Right cardiac atrium (tissue), 5 donors: ENCODE data around the gene FAM131B. TPM values are rescaled to one million over a fixed set of nuclear protein-coding genes. Genes with fewer than 3 reads are reported as not detected.

Experiments used
- ATAC-seq, 2 donors: fragments of 200-7000 bp; cut with Tn5 transposase; one replicate each; pipeline versions ENCODE4 v1.8.0 to v1.9.1; 2020; ENCODE audit warnings: moderate library complexity in 2 of 2, mild to moderate bottlenecking in 1 of 2
- DNase-seq, 3 donors: peaks; one replicate each; pipeline ENCODE4 v3.0.0-alpha.2; 2020
- H3K27ac ChIP-seq: one replicate; pipeline ENCODE4 v1.5.1; 2013; ENCODE audit warnings: mild to moderate bottlenecking, low read length, control low read depth, moderate library complexity
- H3K27me3 ChIP-seq: one replicate; pipeline ENCODE4 v1.6.1; 2013; ENCODE audit not compliant: control insufficient read depth, insufficient read depth
- H3K4me1 ChIP-seq: one replicate; pipeline ENCODE4 v1.6.1; 2013; ENCODE audit warnings: low read length; ENCODE audit not compliant: control insufficient read depth, insufficient read depth
- H3K4me3 ChIP-seq: one replicate; pipeline ENCODE4 v1.5.1; 2013; ENCODE audit warnings: low read length, control low read depth
- H3K9me3 ChIP-seq: one replicate; pipeline ENCODE4 v1.6.1; 2013; ENCODE audit warnings: low read length; ENCODE audit not compliant: control insufficient read depth
- WGBS: extraction: QIAGEN DNeasy Blood & Tissue Kit; methylation state at CpG from one replicate; pipeline ENCODE4 v1.1.7; 2013; 5-methylcytosine and 5-hydroxymethylcytosine counted together
- intact Hi-C, 4 donors: fragments of 100-400 bp; cut with DNase I; formaldehyde crosslinking; loops; one replicate each; pipeline versions ENCODE4 v1.11.0 to v1.14.0; 2022 to 2023
- polyA plus RNA-seq: library from polyadenylated mRNA; stranded (reverse); fragments of 200-250 nt; gene quantifications from one replicate; pipeline ENCODE4 v1.2.3, GENCODE V29; 2013
- total RNA-seq, 4 donors: library from RNA; stranded (reverse); fragmentation: NEBNext Ultra II Directional; extraction: Animal tissue kit (Norgen Biotek cat#: 25700); gene quantifications; one replicate each; pipeline ENCODE4 v1.2.1, GENCODE V29; 2021
- donor health status: healthy with polysubstance abuse.
- donor health status: DM: no; HTN: yes; CAD: no.
- donor health status: DM: no; HTN: no; CAD: no.
- donor health status: DM: no; HTN: yes; CAD: no; lungs with severe emphysema.
- donor health status: DM: yes; HTN: yes; CAD: no.

Gene FAM131B
- total and polyA plus RNA-seq, 5 donors, result 0.21 to 0.51 (median 0.36) TPM

DNA sequence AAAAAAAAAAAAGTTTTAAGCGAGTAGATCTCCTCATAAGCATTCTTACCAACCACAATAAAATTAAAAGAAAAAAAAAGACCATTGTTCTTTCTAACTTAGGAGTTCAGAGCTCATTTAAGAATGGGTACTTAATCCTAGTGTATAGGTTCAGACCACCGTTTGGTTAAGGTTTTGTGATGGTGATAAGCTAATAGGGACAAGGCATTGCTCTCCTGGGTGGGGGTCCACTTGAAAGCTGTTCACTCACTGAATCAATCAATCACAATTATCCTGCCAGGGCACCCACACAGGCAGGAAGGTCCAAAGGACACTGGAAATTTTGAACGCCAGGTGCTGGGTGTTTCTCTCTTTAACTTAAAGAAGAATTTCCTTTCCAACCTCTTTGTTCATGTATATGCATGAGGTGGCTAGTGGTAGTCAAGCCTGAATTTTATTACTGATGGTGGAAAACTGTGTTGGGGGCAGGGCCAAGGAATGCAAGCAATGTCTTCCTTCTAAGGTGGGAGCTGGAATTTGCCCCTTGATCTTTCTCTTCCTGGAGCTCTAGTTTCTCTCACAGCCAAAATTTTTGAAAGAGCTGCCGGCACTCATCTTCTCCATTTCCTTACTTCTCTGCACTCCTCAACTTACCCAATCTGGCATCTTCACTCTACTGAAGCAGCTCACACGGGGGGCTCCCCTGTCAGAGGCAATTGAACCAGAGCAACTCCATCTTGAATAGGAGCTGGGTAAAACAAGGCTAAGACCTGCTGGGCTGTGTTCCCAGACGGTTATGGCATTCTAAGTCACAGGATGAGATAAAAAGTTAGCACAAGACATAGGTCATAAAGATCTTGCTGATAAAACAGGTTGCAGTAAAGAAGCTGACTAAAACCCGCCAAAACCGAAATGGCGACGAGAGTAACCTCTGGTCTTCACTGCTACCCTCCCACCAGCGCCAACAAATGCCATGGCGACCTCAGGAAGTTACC, 7.5 kb upstream of the FAM131B start:
- no peak for DNase-seq
- Histone ChIP-seq H3K4me1 (no peaks in the 10 kb centered on the region), H3K27me3 (no peaks in the 10 kb centered on the region), H3K9me3 (no peaks in the 10 kb centered on the region), H3K4me3 (no peak overlapping the region), H3K27ac (no peak overlapping the region)
- ATAC-seq, result no peak
- 85% methylated on average over 12 of the region's 12 CpGs for WGBS
- intact Hi-C loops, result no loop called here

DNA sequence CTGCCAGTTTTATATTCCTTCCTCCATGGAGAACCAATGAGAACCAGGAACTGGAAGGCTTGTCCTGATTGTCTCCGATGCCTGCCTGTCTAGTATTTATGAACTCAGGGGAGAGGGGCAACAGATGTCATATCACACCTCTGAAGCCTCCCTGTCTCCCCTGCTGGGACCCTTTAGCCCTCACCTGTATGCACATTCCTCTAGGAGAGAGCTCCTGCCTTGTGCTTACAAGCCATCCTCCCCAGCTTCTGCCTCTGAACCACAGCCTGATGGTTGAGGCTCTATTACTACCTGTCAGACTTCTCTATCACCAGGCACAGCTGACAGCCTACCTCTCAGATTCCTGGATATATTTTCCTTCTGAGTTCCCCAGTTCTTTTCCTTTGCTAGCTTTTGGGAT, 5.9 kb upstream of the FAM131B start:
- intact Hi-C loops, result no loop called here
- Histone ChIP-seq H3K27me3 (no peaks in the 10 kb centered on the region), H3K9me3 (no peaks in the 10 kb centered on the region), H3K4me3 (no peak overlapping the region), H3K27ac (no peak overlapping the region), H3K4me1 (no peaks in the 10 kb centered on the region)
- ATAC-seq (no peak), DNase-seq (no peak)
- WGBS, result 100% methylated on average over 1 of the region's 1 CpG

DNA sequence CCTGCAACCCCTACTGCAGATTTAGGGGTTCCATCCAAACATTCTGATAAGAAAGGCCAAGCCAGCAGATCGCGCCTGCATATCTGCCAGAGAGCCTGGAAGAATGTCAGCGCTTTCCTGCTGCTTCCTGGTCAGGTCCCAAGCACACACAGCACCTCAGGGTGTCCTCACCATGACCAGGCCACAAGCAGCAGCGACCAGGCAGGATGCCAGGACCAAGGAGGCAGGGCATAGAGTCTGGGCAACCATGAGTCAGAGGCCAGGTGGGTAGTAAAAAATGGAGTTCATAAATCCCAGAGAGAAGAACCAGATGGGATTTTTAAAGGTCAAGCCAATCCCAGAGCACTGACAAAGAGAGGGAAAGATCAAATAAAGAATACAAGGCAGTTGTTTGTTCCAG, 5.5 kb upstream of the FAM131B start:
- DNase-seq (no peak), ATAC-seq (peak in 1 of 2 donors; percentile 31)
- no peaks in the 10 kb centered on the region for H3K9me3 ChIP-seq
- 78% methylated on average over 4 of the region's 4 CpGs for WGBS
- intact Hi-C loops, result no loop called here
- H3K27ac ChIP-seq, result no peak overlapping the region
- H3K27me3 ChIP-seq, result no peaks in the 10 kb centered on the region
- H3K4me3 ChIP-seq, result no peak overlapping the region
- no peaks in the 10 kb centered on the region for H3K4me1 ChIP-seq

DNA sequence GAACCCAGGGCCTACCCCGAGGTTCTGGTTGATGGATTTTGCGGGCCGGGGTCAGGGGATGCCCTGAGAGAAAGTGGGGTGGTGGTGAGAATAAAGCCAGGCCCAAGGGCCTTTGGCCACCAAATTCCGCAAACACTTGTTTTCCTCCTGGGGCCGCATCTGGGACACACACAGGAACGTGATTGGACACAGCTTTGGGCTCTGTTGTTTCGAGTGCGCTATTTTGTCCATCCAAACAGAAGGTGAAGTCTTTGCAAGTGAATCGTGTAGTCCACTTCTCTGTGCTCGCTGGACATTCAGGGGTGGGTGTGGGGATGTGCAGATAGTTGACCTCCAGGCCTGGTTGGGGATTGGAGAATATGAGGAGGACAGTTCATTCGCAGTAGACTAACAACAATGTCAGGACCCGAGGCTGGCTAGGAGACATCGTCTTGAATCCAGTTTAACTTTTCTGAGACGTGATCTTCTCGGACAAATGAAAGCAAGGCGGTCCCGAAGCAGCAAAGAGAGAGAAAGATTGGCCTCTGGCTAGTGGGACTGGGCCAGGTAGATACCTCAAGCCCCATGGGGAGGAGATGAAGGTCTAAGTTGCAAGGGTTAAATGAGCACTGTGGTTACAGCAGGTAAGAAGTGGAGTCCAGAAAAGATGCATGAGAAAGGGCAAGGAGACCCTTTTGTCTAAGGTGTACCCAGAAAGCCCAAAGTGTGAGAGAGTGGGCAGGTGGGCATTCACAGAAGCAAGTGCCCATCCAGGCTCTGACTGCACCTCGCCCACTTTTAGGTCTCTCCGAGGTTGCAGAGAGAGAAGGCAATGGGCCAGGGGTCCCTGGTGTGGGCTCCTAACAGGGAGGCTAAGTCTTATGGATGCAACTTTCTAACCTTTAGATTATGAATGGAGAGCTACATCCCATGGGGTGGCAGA, 764 bp upstream of the FAM131B start:
- DNase-seq, result no peak
- Histone ChIP-seq H3K9me3 (no peaks in the 10 kb centered on the region), H3K4me3 (peak overlapping the region; percentile 46), H3K4me1 (no peaks in the 10 kb centered on the region), H3K27ac (no peak overlapping the region), H3K27me3 (no peaks in the 10 kb centered on the region)
- ATAC-seq, result no peak
- 38% methylated on average over 19 of the region's 19 CpGs for WGBS
- intact Hi-C loops, result no loop called here

DNA sequence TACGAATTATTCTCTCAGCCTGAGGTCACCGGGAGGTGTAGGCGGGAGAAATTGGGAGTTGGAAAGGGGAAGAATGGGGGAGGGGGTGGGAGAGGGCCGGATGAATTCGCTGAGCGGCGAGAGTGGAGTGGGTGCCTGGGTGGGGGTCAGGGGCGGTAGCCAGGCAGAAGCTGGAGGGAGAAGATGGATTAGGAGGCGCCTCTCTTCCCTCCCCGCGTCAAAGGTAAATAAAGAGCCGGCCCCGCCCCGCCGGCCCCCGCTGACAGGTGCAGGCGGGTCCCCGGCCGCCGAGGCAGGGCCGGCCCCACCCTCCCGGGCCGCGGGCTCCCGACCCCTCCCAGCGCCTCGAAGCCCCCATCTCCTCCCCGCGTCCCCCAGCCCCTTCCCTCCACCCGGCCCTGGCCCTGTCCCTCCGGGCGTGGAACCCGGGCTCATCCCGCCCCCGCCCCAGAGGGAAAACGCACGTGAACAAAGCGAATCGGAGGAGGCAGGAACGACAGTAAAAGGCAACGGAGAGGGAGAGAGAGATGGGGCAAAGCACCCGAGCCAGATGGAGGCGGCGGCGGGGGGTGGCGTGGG, 872 bp downstream of the FAM131B start:
- 2% methylated on average over 46 of the region's 46 CpGs for WGBS
- H3K27ac ChIP-seq, result no peak overlapping the region
- DNase-seq (no peak), ATAC-seq (no peak)
- no peaks in the 10 kb centered on the region for H3K9me3 ChIP-seq
- intact Hi-C loops, result no loop called here
- H3K4me1 ChIP-seq, result no peaks in the 10 kb centered on the region
- H3K4me3 ChIP-seq, result peak overlapping the region; percentile 46
- H3K27me3 ChIP-seq, result no peaks in the 10 kb centered on the region

DNA sequence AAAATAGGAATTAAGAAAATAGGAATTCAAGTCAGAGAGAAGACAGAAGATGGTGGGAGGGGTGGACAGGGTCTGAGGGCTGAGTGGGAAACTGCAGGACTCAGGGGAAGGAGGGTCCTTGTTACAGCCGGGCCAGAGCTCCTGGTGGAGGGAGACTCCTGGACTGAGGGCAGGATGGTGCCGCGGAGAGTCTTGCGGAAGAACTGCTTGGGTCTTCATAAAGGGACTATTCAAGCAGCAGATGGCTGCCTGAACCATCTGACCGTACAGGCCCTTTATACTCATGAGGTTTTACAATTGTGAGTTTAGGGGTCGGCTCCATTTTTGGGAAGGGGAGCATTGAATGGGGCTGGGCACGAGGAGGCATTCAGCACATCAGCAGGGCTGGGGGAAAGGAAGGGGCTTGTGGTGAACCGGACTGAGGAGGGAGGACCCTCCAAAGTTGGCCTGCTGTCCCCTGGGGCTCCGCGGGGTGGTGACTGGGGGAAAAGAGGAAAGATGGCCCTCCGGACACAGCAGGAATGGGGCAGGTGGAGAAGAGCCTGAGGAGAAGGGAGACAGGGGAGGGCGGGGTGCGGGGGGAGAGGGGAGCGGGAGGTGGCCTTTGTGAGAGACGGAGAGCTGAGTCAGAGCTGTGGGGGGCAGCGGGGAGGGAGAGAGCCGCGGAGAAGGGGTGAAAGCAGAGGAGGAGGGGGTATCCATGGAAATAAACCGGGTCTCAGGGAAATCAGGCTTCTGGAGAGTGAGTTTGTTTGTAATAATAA, 1.5 kb downstream of the FAM131B start:
- no peak for DNase-seq
- Histone ChIP-seq H3K4me3 (no peak overlapping the region), H3K27me3 (no peaks in the 10 kb centered on the region), H3K4me1 (no peaks in the 10 kb centered on the region), H3K27ac (no peak overlapping the region), H3K9me3 (no peaks in the 10 kb centered on the region)
- intact Hi-C loops, result no loop called here
- ATAC-seq, result no peak
- 43% methylated on average over 19 of the region's 19 CpGs for WGBS

DNA sequence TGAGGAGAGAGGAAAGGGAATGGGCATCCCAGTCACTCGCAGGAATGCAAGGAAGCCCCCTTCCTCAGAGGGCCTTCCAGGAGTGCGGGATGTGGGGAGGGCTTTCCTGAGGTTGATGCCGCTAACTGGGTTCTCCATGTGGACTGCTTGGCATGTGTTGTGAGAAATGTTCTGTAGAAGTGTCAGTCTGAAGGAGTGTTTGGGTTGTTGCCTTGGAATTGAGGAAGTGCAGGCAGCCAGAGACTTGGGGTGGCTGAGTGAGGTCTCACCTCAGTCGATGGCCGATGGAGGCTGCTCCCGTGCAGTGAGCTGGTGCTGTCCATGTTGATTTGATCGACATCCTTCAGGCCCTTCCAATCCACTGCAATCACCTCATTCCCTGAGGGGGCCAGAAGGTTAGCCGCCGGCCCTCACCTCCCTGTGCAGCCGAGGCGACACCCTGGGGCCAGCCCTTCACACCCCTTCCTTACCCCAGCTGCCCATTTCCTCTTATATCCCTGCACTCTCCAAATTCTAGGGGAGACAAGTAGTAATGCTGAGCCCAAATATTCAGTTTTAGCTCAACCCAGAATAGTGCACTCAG, 2.7 kb downstream of the FAM131B start:
- intact Hi-C loops, result no loop called here
- WGBS, result 69% methylated on average over 11 of the region's 11 CpGs

DNA sequence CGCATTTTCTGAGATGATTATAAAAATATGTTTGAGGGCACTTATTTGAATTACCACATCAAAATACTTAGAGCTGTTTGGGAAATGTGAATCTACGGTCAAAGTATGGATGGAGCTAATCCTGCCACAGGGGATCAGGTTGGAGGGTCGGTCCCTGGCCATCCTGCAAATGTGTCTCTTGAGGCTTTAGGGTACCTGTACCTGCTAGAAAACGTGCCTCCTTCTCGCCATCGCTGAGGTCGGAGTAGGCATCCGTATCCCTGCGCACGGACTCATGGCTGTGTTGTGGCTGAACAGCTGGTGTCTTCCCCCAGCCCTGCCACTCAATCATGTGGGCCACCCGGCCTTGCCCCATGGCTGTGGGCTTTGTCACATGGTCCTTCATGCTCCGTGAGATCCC, 3.9 kb downstream of the FAM131B start:
- H3K9me3 ChIP-seq, result no peaks in the 10 kb centered on the region
- H3K4me1 ChIP-seq, result no peaks in the 10 kb centered on the region
- H3K4me3 ChIP-seq, result no peak overlapping the region
- ATAC-seq, result no peak
- no peak overlapping the region for H3K27ac ChIP-seq
- no peak for DNase-seq
- intact Hi-C loops, result no loop called here
- H3K27me3 ChIP-seq, result no peaks in the 10 kb centered on the region
- WGBS, result 91% methylated on average over 12 of the region's 12 CpGs

More for the DNA sequence above, 2.7 kb downstream of the FAM131B start:
- H3K27me3 ChIP-seq, result no peaks in the 10 kb centered on the region
- no peak for DNase-seq
- ATAC-seq, result no peak
- H3K9me3 ChIP-seq, result no peaks in the 10 kb centered on the region
- no peak overlapping the region for H3K27ac ChIP-seq
- no peak overlapping the region for H3K4me3 ChIP-seq
- no peaks in the 10 kb centered on the region for H3K4me1 ChIP-seq

DNA sequence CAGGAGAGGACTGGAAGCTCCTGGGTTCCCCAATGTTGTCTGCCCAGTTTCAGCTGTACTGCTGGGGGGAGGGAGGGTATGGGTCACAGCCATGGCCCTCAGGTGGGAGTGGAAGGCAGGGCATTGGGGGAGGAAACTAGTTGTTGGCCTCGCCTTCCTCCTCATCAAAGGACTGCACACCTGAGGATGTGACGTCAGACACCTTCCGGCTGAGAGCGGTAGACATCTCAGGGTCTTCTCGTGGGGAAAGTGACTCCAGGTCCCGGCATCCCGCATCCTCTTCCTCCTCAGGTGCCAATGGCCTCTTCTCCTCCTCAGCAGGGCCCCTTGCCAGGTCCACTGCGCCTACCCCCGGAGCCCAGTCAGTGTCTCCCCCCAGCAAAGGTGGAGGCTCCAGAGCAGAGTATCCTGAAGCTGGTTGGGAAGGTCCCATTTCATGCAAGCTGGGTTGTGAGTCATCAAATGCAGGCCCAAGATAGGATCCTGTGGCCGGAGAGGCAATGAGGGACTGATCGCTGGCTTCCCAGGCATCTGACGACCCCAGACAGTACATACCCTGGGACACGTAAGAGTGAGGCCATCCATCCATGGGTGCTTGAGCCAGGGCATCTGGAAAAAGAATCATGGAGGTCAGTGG, 6.0 kb downstream of the FAM131B start:
- H3K27ac ChIP-seq, result no peak overlapping the region
- intact Hi-C loops, result no loop called here
- ATAC-seq (no peak), DNase-seq (no peak)
- H3K9me3 ChIP-seq, result no peaks in the 10 kb centered on the region
- 95% methylated on average over 13 of the region's 13 CpGs for WGBS
- no peaks in the 10 kb centered on the region for H3K4me1 ChIP-seq
- H3K27me3 ChIP-seq, result no peaks in the 10 kb centered on the region
- H3K4me3 ChIP-seq, result no peak overlapping the region
